ENCODE results near the gene ADRB2. TPM values are rescaled to one million over a fixed set of nuclear protein-coding genes. Genes with fewer than 3 reads are reported as not detected.

ADRB2 gene
- polyA plus RNA-seq, 3 donors, result 6.8 to 10.9 (median 10.8) TPM

GRCh38 chr5:148778882-148779281 is 47.5 kb upstream of the ADRB2 start:
- TF ChIP-seq CTCF (IDR thresholded peaks at IDR 0.05), result no peak
- no peaks in the 10 kb centered on the region for H3K36me3 Mint-ChIP-seq
- Histone ChIP-seq H3K9me3 (replicated peaks in 1 of 2; ENCODE audit: control insufficient read depth in 1 of 2, insufficient read depth in 1 of 2, low read length in 2 of 2) (no peaks in the 10 kb centered on the region), H3K4me2 (replicated peaks; ENCODE audit: extremely low read depth, low read length, poor library complexity, severe bottlenecking) (no peak overlapping the region), H3K9ac (ENCODE audit: insufficient read depth, low read length, poor library complexity, severe bottlenecking) (no peak overlapping the region), H3K4me3 (replicated peaks in 1 of 3; ENCODE audit: low read depth in 2 of 3, low read length in 3 of 3) (no peak overlapping the region), H4K20me1 (ENCODE audit: insufficient read depth, low read length) (no peaks in the 10 kb centered on the region), H3K27ac (ENCODE audit: low read depth in 1 of 2, low read length in 2 of 2) (no peak overlapping the region), H3K27me3 (ENCODE audit: control insufficient read depth in 2 of 2, insufficient read depth in 2 of 2, low read length in 2 of 2) (no peaks in the 10 kb centered on the region), H2AFZ (ENCODE audit: insufficient read depth, low read depth, low read length, poor library complexity, severe bottlenecking) (peak overlapping the region; percentile 33), H3K79me2 (ENCODE audit: insufficient read depth, low read length) (no peaks in the 10 kb centered on the region), H3K4me1 (ENCODE audit: control insufficient read depth in 1 of 2, insufficient read depth in 2 of 2, low read length in 2 of 2) (peaks cover 22 to 45% of the 10 kb centered on the region in 2 donors), H3K36me3 (replicated peaks in 1 of 2; ENCODE audit: control insufficient read depth in 1 of 2, insufficient read depth in 2 of 2, low read length in 2 of 2) (no peaks in the 10 kb centered on the region)
- H3K27me3 Mint-ChIP-seq (ENCODE audit: low read depth in 3 of 3), result peaks cover 0 to 2% (median 0%) of the 10 kb centered on the region in 3 donors
- peak in 1 of 3 donors; percentile 33 for DNase-seq
- peaks cover 52% of the 10 kb centered on the region for H3K4me1 Mint-ChIP-seq
- peaks cover 0 to 2% (median 0%) of the 10 kb centered on the region in 7 donors for H3K9me3 Mint-ChIP-seq
- H3K4me3 Mint-ChIP-seq, result no peak overlapping the region
- intact Hi-C loops (cut with micrococcal nuclease), result no loop called here
- no peak overlapping the region for H3K27ac Mint-ChIP-seq

GRCh38 chr5:148780711-148781110 is 45.7 kb upstream of the ADRB2 start:
- H3K27ac Mint-ChIP-seq, result no peak overlapping the region
- H3K9me3 Mint-ChIP-seq, result peaks cover 0 to 2% (median 0%) of the 10 kb centered on the region in 7 donors
- peaks cover 44% of the 10 kb centered on the region for H3K4me1 Mint-ChIP-seq
- Histone ChIP-seq H3K9me3 (replicated peaks in 1 of 2; ENCODE audit: control insufficient read depth in 1 of 2, insufficient read depth in 1 of 2, low read length in 2 of 2) (no peaks in the 10 kb centered on the region), H3K4me3 (replicated peaks in 1 of 3; ENCODE audit: low read depth in 2 of 3, low read length in 3 of 3) (no peak overlapping the region), H3K27ac (ENCODE audit: low read depth in 1 of 2, low read length in 2 of 2) (no peak overlapping the region), H4K20me1 (ENCODE audit: insufficient read depth, low read length) (no peaks in the 10 kb centered on the region), H2AFZ (ENCODE audit: insufficient read depth, low read depth, low read length, poor library complexity, severe bottlenecking) (no peak overlapping the region), H3K79me2 (ENCODE audit: insufficient read depth, low read length) (no peaks in the 10 kb centered on the region), H3K4me1 (ENCODE audit: control insufficient read depth in 1 of 2, insufficient read depth in 2 of 2, low read length in 2 of 2) (peaks cover 16 to 38% of the 10 kb centered on the region in 2 donors), H3K9ac (ENCODE audit: insufficient read depth, low read length, poor library complexity, severe bottlenecking) (no peak overlapping the region), H3K27me3 (ENCODE audit: control insufficient read depth in 2 of 2, insufficient read depth in 2 of 2, low read length in 2 of 2) (no peaks in the 10 kb centered on the region), H3K4me2 (replicated peaks; ENCODE audit: extremely low read depth, low read length, poor library complexity, severe bottlenecking) (no peak overlapping the region), H3K36me3 (replicated peaks in 1 of 2; ENCODE audit: control insufficient read depth in 1 of 2, insufficient read depth in 2 of 2, low read length in 2 of 2) (no peaks in the 10 kb centered on the region)
- H3K27me3 Mint-ChIP-seq (ENCODE audit: low read depth in 3 of 3), result peaks cover 0 to 2% (median 0%) of the 10 kb centered on the region in 3 donors
- intact Hi-C loops (cut with micrococcal nuclease), result no loop called here
- no peak overlapping the region for H3K4me3 Mint-ChIP-seq
- no peak for TF ChIP-seq CTCF (IDR thresholded peaks at IDR 0.05)
- no peaks in the 10 kb centered on the region for H3K36me3 Mint-ChIP-seq
- no peak for DNase-seq
- 100% methylated on average over 1 of the region's 5 CpGs for WGBS (ENCODE audit: insufficient coverage)

Data from CD14-positive monocyte (primary cell).